ENCODE data around the gene UVRAG. TPM values are rescaled to one million over a fixed set of nuclear protein-coding genes. Genes with fewer than 3 reads are reported as not detected.

UVRAG gene
- total and polyA plus RNA-seq, 2 donors from 2014 or later: 7.2 to 27.9 TPM

GRCh38 chr11:75954039-75954438, 139.0 kb downstream of the UVRAG start:
- no peak overlapping the region for H3K4me3 ChIP-seq (ENCODE audit: low read length in 3 of 3)
- peak in 1 of 5 donors; percentile 9 for DNase-seq
- H3K27me3 ChIP-seq (ENCODE audit: control insufficient read depth, insufficient read depth, low read length): no peaks in the 10 kb centered on the region
- TF ChIP-seq CTCF (IDR thresholded peaks at IDR 0.05; ENCODE audit: borderline replicate concordance, extremely low read depth, insufficient read depth): no peak
- intact Hi-C loops (cut with DNase I): no loop called here
- no peak overlapping the region for H3K27ac ChIP-seq (ENCODE audit: low read depth in 2 of 2, low read length in 2 of 2)
- no peaks in the 10 kb centered on the region for H3K9me3 ChIP-seq (ENCODE audit: control insufficient read depth in 2 of 3, insufficient read depth in 1 of 3, low read length in 3 of 3)
- no peak overlapping the region for H3K9ac ChIP-seq (ENCODE audit: low read length in 3 of 3)
- FAIRE-seq: no peak
- H3K4me1 ChIP-seq (ENCODE audit: control insufficient read depth in 2 of 3, insufficient read depth in 2 of 3, low read depth in 1 of 3, low read length in 3 of 3): no peaks in the 10 kb centered on the region
- H3K36me3 ChIP-seq (ENCODE audit: control insufficient read depth in 2 of 3, insufficient read depth in 3 of 3, low read length in 3 of 3): no peaks in the 10 kb centered on the region

DNA sequence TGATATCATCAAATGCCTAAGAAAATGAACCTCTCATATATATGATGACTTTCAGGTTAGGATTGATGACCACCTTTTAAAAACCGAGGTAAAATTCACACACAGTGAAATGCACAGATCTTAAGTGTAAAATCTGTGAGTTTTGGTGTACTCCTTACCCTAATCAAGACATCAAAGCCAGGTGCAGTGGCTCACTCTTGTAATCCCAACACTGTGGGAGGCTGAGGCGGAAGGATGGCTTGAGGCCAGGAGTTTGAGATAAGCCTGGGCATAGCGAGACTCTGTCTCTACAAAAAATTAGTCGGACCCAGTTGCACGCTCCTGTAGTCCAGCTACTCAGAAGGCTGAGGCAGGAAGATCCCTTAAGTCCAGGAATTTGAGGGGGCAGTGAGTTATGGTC, 140.4 kb downstream of the UVRAG start:
- no peak overlapping the region for H3K9ac ChIP-seq (ENCODE audit: low read length in 3 of 3)
- H3K27ac ChIP-seq (ENCODE audit: low read depth in 2 of 2, low read length in 2 of 2): no peak overlapping the region
- no peaks in the 10 kb centered on the region for H3K9me3 ChIP-seq (ENCODE audit: control insufficient read depth in 2 of 3, insufficient read depth in 1 of 3, low read length in 3 of 3)
- H3K27me3 ChIP-seq (ENCODE audit: control insufficient read depth, insufficient read depth, low read length): no peaks in the 10 kb centered on the region
- DNase-seq: no peak
- H3K4me1 ChIP-seq (ENCODE audit: control insufficient read depth in 2 of 3, insufficient read depth in 2 of 3, low read depth in 1 of 3, low read length in 3 of 3): no peaks in the 10 kb centered on the region
- TF ChIP-seq CTCF (IDR thresholded peaks at IDR 0.05; ENCODE audit: borderline replicate concordance, extremely low read depth, insufficient read depth): no peak
- H3K36me3 ChIP-seq (ENCODE audit: control insufficient read depth in 2 of 3, insufficient read depth in 3 of 3, low read length in 3 of 3): no peaks in the 10 kb centered on the region
- H3K4me3 ChIP-seq (ENCODE audit: low read length in 3 of 3): no peak overlapping the region
- no peak for FAIRE-seq
- intact Hi-C loops (cut with DNase I): no loop called here

GRCh38 chr11:75959540-75959939, 144.5 kb downstream of the UVRAG start:
- Histone ChIP-seq H3K36me3 (ENCODE audit: control insufficient read depth in 2 of 3, insufficient read depth in 3 of 3, low read length in 3 of 3) (no peaks in the 10 kb centered on the region), H3K9ac (ENCODE audit: low read length in 3 of 3) (no peak overlapping the region), H3K4me3 (ENCODE audit: low read length in 3 of 3) (no peak overlapping the region), H3K9me3 (ENCODE audit: control insufficient read depth in 2 of 3, insufficient read depth in 1 of 3, low read length in 3 of 3) (no peaks in the 10 kb centered on the region), H3K27me3 (ENCODE audit: control insufficient read depth, insufficient read depth, low read length) (no peaks in the 10 kb centered on the region), H3K4me1 (ENCODE audit: control insufficient read depth in 2 of 3, insufficient read depth in 2 of 3, low read depth in 1 of 3, low read length in 3 of 3) (no peaks in the 10 kb centered on the region), H3K27ac (ENCODE audit: low read depth in 2 of 2, low read length in 2 of 2) (no peak overlapping the region)
- DNase-seq (no peak), FAIRE-seq (no peak)
- no peak for TF ChIP-seq CTCF (IDR thresholded peaks at IDR 0.05; ENCODE audit: borderline replicate concordance, extremely low read depth, insufficient read depth)
- intact Hi-C loops (cut with DNase I): no loop called here

DNA sequence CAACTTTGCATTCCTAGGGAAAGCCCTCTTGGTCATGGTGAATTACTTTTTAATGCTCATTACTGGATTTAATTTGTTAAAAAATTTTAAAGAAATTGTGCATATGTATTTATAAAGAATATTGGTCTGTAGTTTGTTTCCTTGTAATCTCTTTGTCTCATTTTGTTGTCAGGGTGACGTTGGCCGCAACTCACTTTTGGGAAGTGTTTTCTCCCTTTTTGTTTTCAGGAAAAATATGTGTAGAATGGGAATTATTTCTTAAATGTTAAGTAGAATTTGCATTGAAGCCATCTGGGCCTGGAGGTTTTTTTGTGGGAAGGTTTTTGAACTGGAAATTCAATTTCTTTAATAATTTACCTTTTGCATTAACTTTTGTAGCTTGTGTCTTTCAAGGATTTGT, 149.1 kb downstream of the UVRAG start:
- Histone ChIP-seq H3K27me3 (ENCODE audit: control insufficient read depth, insufficient read depth, low read length) (no peaks in the 10 kb centered on the region), H3K9ac (ENCODE audit: low read length in 3 of 3) (no peak overlapping the region), H3K4me3 (ENCODE audit: low read length in 3 of 3) (no peak overlapping the region), H3K27ac (ENCODE audit: low read depth in 2 of 2, low read length in 2 of 2) (no peak overlapping the region), H3K9me3 (ENCODE audit: control insufficient read depth in 2 of 3, insufficient read depth in 1 of 3, low read length in 3 of 3) (no peaks in the 10 kb centered on the region), H3K4me1 (ENCODE audit: control insufficient read depth in 2 of 3, insufficient read depth in 2 of 3, low read depth in 1 of 3, low read length in 3 of 3) (no peaks in the 10 kb centered on the region), H3K36me3 (ENCODE audit: control insufficient read depth in 2 of 3, insufficient read depth in 3 of 3, low read length in 3 of 3) (no peaks in the 10 kb centered on the region)
- intact Hi-C loops (cut with DNase I): no loop called here
- no peak for FAIRE-seq
- no peak for DNase-seq
- no peak for TF ChIP-seq CTCF (IDR thresholded peaks at IDR 0.05; ENCODE audit: borderline replicate concordance, extremely low read depth, insufficient read depth)

Data from kidney (tissue), 14 donors.